C1 segment of cervical spinal cord (tissue), 14 donors: ENCODE data around the gene PAN3.
A peak's percentile ranks its signal among the peaks of the same experiment; 100 is the strongest.

Experiments
- DNase-seq, 14 donors: peaks; one replicate each; lab custom pipeline; 2025; lab: John Stamatoyannopoulos, UW

PAN3 gene

GRCh38 chr13:28297341-28297740, 159.0 kb downstream of the PAN3 start:
- DNase-seq, result no peak

- no peak for DNase-seq
Observed at GRCh38 chr13:28299916-28300315, 161.6 kb downstream of the PAN3 start.

GRCh38 chr13:28301839-28302238, 163.5 kb downstream of the PAN3 start:
- no peak for DNase-seq

GRCh38 chr13:28306325-28306724, 168.0 kb downstream of the PAN3 start:
- no peak for DNase-seq

- no peak for DNase-seq
Observed at GRCh38 chr13:28313579-28313978, 175.2 kb downstream of the PAN3 start.

- DNase-seq, result no peak
Observed at GRCh38 chr13:28314879-28315278, 176.5 kb downstream of the PAN3 start.

- no peak for DNase-seq
Observed at GRCh38 chr13:28316129-28316528, 177.8 kb downstream of the PAN3 start.

- DNase-seq, result no peak
Observed at GRCh38 chr13:28316836-28317235, 178.5 kb downstream of the PAN3 start.

- DNase-seq, result no peak
Observed at GRCh38 chr13:28318496-28318895, 180.2 kb downstream of the PAN3 start.

- no peak for DNase-seq
Observed at GRCh38 chr13:28319528-28319927, 181.2 kb downstream of the PAN3 start.

GRCh38 chr13:28320209-28320608, 181.9 kb downstream of the PAN3 start:
- no peak for DNase-seq

- DNase-seq, result no peak
Observed at GRCh38 chr13:28320884-28321574, 182.7 kb downstream of the PAN3 start.

GRCh38 chr13:28321756-28322155, 183.4 kb downstream of the PAN3 start:
- no peak for DNase-seq

- no peak for DNase-seq
Observed at GRCh38 chr13:28322256-28322905, 184.0 kb downstream of the PAN3 start.

GRCh38 chr13:28324181-28324789, 185.9 kb downstream of the PAN3 start:
- peak in 11 of 14 donors; percentile 2 to 44 (median 9) for DNase-seq

- no peak for DNase-seq
Observed at GRCh38 chr13:28325022-28325421, 186.7 kb downstream of the PAN3 start.

- no peak for DNase-seq
Observed at GRCh38 chr13:28326056-28326455, 187.7 kb downstream of the PAN3 start.

GRCh38 chr13:28327373-28328270, 189.3 kb downstream of the PAN3 start:
- no peak for DNase-seq

- DNase-seq, result no peak
Observed at GRCh38 chr13:28328271-28328607, 189.9 kb downstream of the PAN3 start.

GRCh38 chr13:28329395-28330158, 191.2 kb downstream of the PAN3 start:
- peak in 2 of 14 donors; percentile 2 to 25 for DNase-seq

- DNase-seq, result no peak
Observed at GRCh38 chr13:28333204-28333881, 195.0 kb downstream of the PAN3 start.
